ENCODE measurements around the gene GOLGA6L26.

GRCh38 chr15:23370578-23370977 lies 36.6 kb upstream of the GOLGA6L26 start:
- TF ChIP-seq CTCF (IDR thresholded peaks at IDR 0.05): no peak
- no peak for TF ChIP-seq POLR2A (IDR thresholded peaks at IDR 0.05)

Measured in Peyer's patch (tissue), 4 donors.